Loucy (cell line): ENCODE results near the gene LPP.

Experiments
- H2AFZ ChIP-seq: fragments of 200-600 bp; sonication (generic); 2 replicates; pipeline ENCODE4 v1.6.0; 2016; ENCODE audit warnings: antibody characterized with exemption, mild to moderate bottlenecking, low read length, moderate library complexity
- H3F3A ChIP-seq: fragments of 200-600 bp; 2 replicates; pipeline ENCODE4 v1.6.0; 2016; ENCODE audit warnings: antibody characterized with exemption, low read depth, mild to moderate bottlenecking
- H3K27me3 ChIP-seq: fragments of 200-600 bp; sonication (generic); 2 replicates; pipeline ENCODE4 v1.6.1; 2014; ENCODE audit warnings: low read length, mild to moderate bottlenecking; ENCODE audit not compliant: insufficient read depth, poor library complexity, severe bottlenecking
- H3K36me3 ChIP-seq: fragments of 200-600 bp; sonication (generic); 2 replicates; pipeline ENCODE4 v1.6.1; 2016; ENCODE audit warnings: low read length; ENCODE audit not compliant: insufficient read depth
- H3K4me1 ChIP-seq: fragments of 200-600 bp; sonication (generic); 2 replicates; pipeline ENCODE4 v1.5.1; 2014; ENCODE audit warnings: low read length, mild to moderate bottlenecking; ENCODE audit not compliant: insufficient read depth, poor library complexity, severe bottlenecking
- H3K4me2 ChIP-seq: fragments of 200-600 bp; sonication (generic); 2 replicates; pipeline ENCODE4 v1.6.0; 2014; ENCODE audit warnings: antibody characterized with exemption, low read length, low read depth, mild to moderate bottlenecking; ENCODE audit not compliant: poor library complexity, severe bottlenecking
- H3K4me3 ChIP-seq: fragments of 200-600 bp; sonication (generic); 2 replicates; pipeline ENCODE4 v1.5.1; 2014; ENCODE audit warnings: low read length, mild to moderate bottlenecking, mixed read lengths; ENCODE audit not compliant: poor library complexity, severe bottlenecking
- H3K79me2 ChIP-seq: fragments of 200-600 bp; sonication (generic); 2 replicates; pipeline ENCODE4 v1.6.1; 2014; ENCODE audit warnings: low read length; ENCODE audit not compliant: insufficient read depth
- H3K9ac ChIP-seq: fragments of 200-600 bp; sonication (generic); 2 replicates; pipeline ENCODE4 v1.6.0; 2014; ENCODE audit warnings: mild to moderate bottlenecking, low read depth, low read length, moderate library complexity; ENCODE audit not compliant: poor library complexity, severe bottlenecking
- H3K9me2 ChIP-seq: fragments of 200-600 bp; sonication (generic); replicated peaks from 2 replicates; pipeline ENCODE4 v1.6.1; 2016; ENCODE audit warnings: low read depth, low read length, mixed read lengths
- H3K9me3 ChIP-seq: fragments of 200-600 bp; sonication (generic); 2 replicates; pipeline ENCODE4 v1.6.1; 2014; ENCODE audit warnings: mild to moderate bottlenecking, antibody characterized with exemption, low read length, low read depth; ENCODE audit not compliant: insufficient read depth
- H4K20me1 ChIP-seq: fragments of 200-600 bp; sonication (generic); 2 replicates; pipeline ENCODE4 v1.6.0; 2014; ENCODE audit warnings: antibody characterized with exemption, low read length, mild to moderate bottlenecking; ENCODE audit not compliant: insufficient read depth, poor library complexity, severe bottlenecking
- CTCF ChIP-seq: fragments of 200-600 bp; sonication (generic); conservative IDR thresholded peaks from 2 replicates; pipeline ENCODE4 v1.5.1; 2014; ENCODE audit warnings: mild to moderate bottlenecking, antibody characterized with exemption, low read length
- EZH2phosphoT487 ChIP-seq: fragments of 200-600 bp; IDR thresholded peaks from 2 replicates; pipeline ENCODE4 v1.6.1; 2018; ENCODE audit warnings: antibody characterized with exemption, mild to moderate bottlenecking, moderate library complexity, borderline replicate concordance

LPP gene

GRCh38 chr3:188411750-188412149 is 257.8 kb downstream of the LPP start:
- H3K36me3 ChIP-seq, result peaks cover 11% of the 10 kb centered on the region; the same call in 1 of the 2 replicates
- no peak overlapping the region for H3K4me3 ChIP-seq
- H4K20me1 ChIP-seq, result no peaks in the 10 kb centered on the region
- H3K9ac ChIP-seq, result no peak overlapping the region
- H3K9me2 ChIP-seq, result no peaks in the 10 kb centered on the region
- H2AFZ ChIP-seq, result no peak overlapping the region
- H3K79me2 ChIP-seq, result no peaks in the 10 kb centered on the region
- no peaks in the 10 kb centered on the region for H3K27me3 ChIP-seq
- H3K4me1 ChIP-seq, result no peaks in the 10 kb centered on the region
- H3K9me3 ChIP-seq, result no peaks in the 10 kb centered on the region
- no peaks in the 10 kb centered on the region for H3F3A ChIP-seq
- H3K4me2 ChIP-seq, result no peak overlapping the region
- TF ChIP-seq EZH2phosphoT487, result no peak
- no peak for TF ChIP-seq CTCF

GRCh38 chr3:188415196-188415595 is 261.2 kb downstream of the LPP start:
- no peaks in the 10 kb centered on the region for H3K9me3 ChIP-seq
- H3K9me2 ChIP-seq, result no peaks in the 10 kb centered on the region
- TF ChIP-seq EZH2phosphoT487, result no peak
- TF ChIP-seq CTCF, result no peak
- H3K36me3 ChIP-seq, result no peaks in the 10 kb centered on the region
- H3K9ac ChIP-seq, result no peak overlapping the region
- no peaks in the 10 kb centered on the region for H3K27me3 ChIP-seq
- no peak overlapping the region for H2AFZ ChIP-seq
- H3F3A ChIP-seq, result no peaks in the 10 kb centered on the region
- no peak overlapping the region for H3K4me3 ChIP-seq
- H3K4me1 ChIP-seq, result peaks cover 9% of the 10 kb centered on the region
- H3K4me2 ChIP-seq, result no peak overlapping the region
- H3K79me2 ChIP-seq, result no peaks in the 10 kb centered on the region
- no peaks in the 10 kb centered on the region for H4K20me1 ChIP-seq

GRCh38 chr3:188416041-188416440 is 262.1 kb downstream of the LPP start:
- H3K4me3 ChIP-seq, result no peak overlapping the region
- H3K4me1 ChIP-seq, result peaks cover 9% of the 10 kb centered on the region
- no peak overlapping the region for H2AFZ ChIP-seq
- no peaks in the 10 kb centered on the region for H3K36me3 ChIP-seq
- H3F3A ChIP-seq, result no peaks in the 10 kb centered on the region
- H3K9me2 ChIP-seq, result no peaks in the 10 kb centered on the region
- no peaks in the 10 kb centered on the region for H4K20me1 ChIP-seq
- no peak overlapping the region for H3K9ac ChIP-seq
- H3K9me3 ChIP-seq, result no peaks in the 10 kb centered on the region
- H3K27me3 ChIP-seq, result no peaks in the 10 kb centered on the region
- no peaks in the 10 kb centered on the region for H3K79me2 ChIP-seq
- H3K4me2 ChIP-seq, result no peak overlapping the region
- no peak for TF ChIP-seq CTCF
- TF ChIP-seq EZH2phosphoT487, result no peak
